ENCODE results near the gene FAM219B.
"Not testable (repeated sequence)": the region's sequence is repeated elsewhere in the genome, so short reads cannot be mapped to it uniquely, and the experiment has no call there.

FAM219B gene

DNA sequence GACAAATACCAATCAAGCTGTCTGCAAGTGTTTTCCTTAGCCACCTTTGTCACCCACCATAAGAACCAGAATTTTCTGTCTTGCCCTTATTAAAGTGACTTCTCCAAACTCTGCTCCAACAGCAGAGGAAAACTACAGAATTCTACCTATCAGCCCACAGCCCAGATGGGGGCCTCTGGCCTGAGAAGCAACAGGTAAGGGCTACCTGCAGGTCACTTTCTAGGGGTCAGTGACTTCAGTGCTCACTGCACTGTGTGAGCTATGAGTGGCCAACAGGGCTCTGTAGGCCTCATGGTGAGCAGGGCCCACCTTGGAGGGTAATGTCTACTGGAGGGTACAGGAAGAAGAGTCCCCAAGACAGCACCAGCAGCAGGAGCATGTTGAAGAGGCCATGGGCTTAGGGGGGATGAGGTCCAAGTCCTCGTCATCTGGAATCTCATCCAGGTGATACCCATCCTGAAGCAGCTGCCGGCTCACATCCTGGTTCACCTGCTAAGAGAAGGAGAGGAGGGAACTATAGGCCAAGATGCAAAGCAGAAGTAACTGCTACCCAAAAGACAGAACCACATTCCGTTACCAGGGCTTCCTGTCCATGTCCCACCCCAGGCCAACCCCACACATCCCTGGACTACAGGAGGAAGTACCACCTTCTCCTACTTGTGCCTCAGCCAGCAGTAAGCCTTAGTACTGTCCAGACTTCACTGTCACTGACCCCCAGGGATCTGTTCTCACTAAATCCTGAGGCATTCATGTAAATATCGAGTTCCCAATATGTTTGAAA is 4.2 kb downstream of the FAM219B start:
- DNase-seq: no peak

DNA sequence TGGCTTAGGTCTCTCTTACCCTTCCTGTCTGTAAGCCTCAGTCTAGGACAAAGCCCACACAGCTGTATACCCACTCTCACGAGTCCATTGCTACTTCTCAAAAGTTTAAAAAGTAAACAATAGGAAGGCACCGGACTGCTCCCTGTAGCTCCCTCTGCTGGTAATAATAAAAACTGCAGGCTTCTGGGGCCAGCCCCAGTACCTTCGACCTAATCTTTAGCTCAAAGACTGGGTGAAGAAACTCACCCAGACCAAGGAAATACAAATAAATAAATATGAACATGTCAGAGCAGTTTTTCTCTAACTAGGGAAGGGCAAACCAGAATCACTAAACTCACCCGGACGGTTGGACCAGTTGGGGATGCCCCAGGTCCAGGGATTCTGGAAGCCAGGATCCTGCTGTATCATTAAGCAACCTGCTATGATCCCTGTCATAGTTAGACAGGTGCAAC is 5.0 kb downstream of the FAM219B start:
- peak; percentile 70 to 82 (median 74) for DNase-seq

DNA sequence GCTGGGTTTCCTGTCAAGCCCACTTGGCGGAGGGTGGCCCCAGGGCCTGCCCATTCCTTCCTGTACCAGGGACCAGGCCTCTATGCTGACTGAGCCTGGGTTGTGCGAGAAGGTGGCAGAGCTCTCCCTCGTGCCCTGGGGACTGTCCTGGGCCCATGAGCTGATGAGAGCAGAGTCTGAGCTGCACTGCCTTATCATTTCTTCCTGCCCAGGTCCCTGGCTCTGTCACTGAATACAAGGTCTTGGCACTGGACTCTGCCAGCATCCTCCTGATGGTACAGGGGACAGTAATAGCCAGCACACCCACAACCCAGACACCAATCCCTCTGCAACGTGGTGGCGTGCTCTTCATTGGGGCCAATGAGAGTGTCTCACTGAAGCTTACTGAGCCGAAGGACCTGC is 9.3 kb downstream of the FAM219B start:
- DNase-seq: no peak

DNA sequence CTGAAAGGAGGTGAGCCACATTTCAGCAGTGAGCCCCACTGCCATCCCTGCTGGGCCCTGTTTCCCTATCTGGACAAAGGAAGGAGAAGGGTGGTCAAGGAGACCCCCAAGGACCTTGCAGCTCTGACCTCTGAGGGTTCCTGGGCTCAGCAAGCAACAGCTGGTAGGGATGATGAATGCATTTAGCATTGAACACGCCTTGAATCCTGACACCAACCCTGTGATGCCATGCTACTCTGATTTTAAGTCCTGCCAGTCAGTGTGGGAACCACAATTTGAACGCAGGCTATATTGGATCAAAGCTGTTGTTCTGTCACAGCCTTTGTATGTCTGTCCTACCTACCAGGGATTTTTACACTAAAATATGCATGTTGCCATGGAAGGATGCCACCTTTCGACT is 10.3 kb downstream of the FAM219B start:
- DNase-seq: no peak

DNA sequence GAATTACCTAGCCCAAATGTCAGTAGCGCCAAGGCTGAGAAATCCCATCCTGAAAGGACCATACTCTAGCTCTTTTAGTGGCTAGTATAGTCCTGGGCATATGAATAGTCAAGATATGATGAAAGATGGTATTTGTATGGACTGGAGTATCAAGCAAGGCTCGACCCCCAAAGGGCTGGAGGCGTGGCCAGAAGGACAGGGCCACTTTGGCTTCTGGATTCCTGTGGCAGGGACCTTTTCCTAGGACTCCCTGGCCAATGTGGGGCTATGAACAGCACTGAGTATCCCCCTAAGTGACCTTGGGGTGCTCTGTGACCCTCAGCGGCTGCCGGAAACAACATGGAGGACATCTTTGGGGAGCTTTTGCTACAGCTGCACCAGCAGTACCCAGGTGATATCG is 10.8 kb downstream of the FAM219B start:
- DNase-seq: no peak

DNA sequence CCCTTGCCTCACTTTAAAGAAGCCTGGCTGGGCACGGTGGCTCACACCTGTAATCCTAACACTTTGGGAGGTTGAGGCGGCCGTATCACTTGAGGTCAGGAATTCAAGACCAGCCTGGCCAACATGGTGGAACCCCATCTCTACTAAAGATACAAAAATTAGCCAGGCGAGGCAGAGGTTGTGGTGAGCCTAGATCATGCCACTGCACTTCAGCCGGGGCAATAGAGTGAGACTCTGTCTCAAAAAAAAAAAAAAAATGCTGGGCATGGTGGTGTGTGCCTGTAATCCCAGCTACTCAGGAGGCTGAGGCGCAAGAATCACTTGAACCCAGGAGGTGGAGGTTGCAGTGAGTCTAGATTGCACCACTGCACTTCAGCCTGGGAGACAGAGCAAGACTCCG is 12.3 kb downstream of the FAM219B start:
- not testable (repeated sequence) for DNase-seq

DNA sequence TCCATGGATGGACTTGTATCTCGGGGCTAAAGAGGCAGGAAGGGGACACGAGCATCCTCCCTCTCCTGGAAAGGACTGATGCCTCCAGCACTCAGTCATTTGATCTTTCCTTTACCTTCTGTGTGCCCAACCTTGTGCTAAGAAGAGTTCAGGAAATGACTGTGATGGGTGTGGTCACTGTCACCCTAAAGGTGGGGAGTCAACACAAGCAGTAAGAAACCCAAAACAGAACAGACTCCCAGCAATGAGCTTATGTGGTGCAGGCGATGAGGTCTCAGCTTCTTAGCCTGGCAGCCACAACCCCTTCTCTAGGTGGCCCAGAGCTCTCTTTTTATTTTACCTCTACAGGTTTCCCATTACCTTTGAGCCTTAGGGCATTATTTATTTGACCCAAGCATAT is 13.0 kb downstream of the FAM219B start:
- no peak for DNase-seq

DNA sequence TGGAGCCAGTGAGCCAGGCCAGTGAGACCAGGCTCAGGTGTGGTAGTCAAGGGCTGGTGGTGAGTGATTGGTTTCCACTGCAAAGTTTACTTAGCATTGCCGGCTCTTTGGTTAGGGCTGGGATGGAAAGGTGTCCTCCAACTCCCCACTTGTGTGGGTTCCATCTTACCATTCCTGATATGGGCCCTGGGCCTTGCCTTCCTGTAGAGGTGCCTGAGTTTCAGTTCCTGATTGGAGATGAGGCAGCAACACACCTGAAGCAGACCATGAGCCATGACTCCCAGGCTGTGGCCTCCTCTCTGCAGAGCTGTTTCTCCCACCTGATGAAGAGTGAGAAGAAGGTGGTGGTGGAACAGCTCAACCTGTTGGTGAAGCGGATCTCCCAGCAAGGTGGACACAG is 13.7 kb downstream of the FAM219B start:
- DNase-seq: no peak

DNA sequence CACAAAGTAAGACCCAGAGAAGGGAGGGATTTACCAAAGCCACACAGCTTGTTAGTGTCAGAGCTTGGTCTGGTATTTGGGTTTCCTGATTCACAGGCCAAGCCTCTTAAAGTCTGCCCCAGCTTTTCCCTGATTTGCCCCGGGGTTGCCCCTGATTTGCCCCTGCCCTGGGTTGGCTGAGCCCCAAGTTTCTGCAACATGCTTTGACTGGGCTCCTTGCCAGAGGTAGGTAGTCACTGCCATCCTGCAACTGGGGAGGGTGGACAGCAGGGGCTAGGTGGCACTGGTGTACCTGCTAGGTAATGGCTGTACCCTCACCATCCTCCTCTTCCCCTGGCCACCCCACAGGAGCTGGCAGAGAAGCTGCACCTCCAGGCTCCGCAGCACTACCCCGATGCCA is 14.3 kb downstream of the FAM219B start:
- peak in 2 of 3 donors; percentile 16 to 39 for DNase-seq

DNA sequence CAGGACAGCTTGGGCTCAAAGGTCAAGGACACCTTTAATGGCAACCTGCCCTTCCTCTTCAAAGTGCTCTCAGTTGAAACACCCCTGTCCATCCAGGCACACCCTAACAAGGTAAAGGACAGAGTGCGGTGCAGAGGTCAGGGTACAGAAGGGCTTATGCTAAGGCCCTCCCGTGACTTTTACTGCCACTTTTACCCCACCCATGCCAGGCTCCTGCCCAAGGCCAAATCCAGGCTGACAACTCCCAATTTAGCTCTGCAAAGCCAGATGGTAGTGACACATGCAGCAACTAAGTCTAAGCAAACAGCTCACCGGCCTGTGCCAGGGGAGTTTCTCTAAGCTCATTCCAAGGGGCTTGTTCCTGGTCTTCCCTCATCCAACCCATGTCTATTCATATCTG is 15.2 kb downstream of the FAM219B start:
- DNase-seq: no peak

DNA sequence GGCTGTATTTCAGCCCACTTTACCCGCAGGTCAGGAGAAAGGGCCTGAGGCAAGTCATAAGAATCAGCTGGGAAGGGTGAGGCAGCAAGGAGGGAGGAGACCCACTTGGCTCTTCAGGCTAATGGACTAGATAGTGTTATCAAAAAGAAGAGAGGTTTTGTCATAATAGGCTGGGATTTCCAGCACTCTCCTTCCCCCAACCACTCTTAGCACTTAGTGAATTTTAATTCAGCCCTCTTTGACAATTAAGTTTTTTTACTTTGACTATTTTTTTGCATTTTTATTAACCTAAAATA is 16.0 kb downstream of the FAM219B start:
- no peak for DNase-seq

DNA sequence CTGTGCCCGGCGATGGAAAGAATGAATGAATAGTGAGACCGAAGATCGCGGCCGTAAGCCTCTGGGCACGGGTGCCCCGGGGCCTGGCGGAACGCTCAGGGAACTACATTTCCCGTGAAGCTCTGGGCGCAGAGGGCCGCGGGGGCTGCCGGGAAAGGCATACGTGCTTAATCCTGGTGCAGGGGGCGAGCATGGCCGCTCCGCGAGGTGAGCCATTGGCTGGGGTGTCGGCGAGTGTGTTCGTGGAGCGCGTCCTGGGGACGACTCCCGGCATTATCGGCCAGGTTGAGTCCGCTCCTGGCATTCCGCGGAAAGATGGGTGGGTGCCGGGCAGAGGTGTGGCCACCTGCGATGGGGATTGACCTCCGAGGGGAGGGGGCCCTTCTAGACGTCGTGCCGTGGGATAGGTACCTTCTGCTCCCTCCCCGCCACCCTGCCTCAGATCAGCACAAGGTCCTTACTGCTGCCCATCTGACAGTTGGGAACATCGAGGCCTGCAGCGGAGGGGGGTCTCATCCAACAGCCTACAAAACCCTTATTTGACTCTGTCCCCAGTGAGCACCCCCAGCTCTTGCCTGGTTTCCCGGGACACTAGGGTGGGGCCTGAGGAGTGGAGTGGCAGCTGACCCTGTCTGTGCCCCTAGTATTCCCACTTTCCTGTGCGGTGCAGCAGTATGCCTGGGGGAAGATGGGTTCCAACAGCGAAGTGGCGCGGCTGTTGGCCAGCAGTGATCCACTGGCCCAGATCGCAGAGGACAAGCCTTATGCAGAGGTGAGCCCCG is 16.6 kb downstream of the FAM219B start, which contains the start of gene MPI:
Gene MPI, plus strand, starts transcription at position 160 of the 782 bp plus-strand sequence. Its CDS starts 32 bp downstream, at position 192.
- peak; percentile 85 to 93 (median 90) for DNase-seq

DNA sequence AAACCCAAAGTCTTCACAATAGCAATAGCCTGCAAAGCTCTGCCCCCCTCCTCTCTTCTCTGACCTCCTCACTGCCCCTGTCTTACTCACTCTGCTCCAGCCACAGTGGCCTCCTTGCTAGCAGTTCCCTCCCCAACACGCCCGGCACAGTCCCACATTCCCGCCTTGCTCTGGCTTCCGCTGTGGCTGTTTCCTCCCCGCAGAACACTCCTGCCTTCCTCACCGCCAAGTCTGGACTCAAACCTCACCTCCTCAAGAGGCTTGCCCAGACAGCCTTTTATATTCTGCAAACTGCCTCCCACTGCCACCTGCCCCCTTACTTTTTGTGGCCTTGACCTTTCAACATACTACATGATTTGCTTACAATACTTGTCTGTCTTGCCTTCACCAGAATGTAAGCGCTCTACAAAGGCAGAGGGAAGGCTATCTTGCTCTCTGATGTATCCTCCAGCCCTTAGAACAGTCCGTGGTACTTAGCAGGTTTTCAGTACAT is 17.2 kb downstream of the FAM219B start:
- peak; percentile 59 to 68 (median 60) for DNase-seq

DNA sequence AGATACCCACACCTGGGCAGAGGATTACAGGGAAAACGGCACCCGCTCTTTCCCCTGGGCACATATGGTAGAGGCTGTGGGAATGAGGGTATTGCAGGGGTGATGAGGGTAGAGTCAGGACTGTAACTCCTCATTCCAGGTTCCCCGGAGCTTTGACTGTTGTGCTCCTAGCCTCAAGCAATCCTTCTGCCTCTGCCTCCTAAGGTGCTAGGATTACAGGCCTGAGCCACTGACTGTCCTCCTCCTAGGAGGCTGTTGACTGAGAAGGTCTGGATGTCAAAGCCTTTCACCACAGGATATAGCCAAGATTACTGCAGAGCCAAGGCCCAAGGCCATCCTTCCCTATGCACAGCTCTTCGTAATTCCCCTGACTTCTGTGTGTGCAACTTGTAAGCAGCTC is 17.9 kb downstream of the FAM219B start:
- no peak for DNase-seq

DNA sequence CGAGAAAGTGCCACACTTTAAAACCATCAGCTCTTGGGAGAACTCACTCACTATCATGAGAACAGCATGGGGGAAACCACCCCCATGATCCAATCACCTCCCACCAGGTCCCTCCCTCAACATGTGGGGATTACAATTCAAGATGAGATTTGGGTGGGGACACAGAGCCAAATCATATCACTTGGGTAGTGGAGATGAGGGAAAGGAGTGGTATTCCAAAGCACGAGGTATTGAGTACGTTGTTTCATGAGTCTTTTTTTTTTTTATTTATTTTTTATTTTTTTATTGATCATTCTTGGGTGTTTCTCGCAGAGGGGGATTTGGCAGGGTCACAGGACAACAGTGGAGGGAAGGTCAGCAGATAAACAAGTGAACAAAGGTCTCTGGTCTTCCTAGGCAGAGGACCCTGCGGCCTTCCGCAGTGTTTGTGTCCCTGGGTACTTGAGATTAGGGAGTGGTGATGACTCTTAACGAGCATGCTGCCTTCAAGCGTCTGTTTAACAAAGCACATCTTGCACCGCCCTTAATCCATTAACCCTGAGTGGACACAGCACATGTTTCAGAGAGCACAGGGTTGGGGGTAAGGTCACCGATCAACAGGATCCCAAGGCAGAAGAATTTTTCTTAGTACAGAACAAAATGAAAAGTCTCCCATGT is 19.0 kb downstream of the FAM219B start:
- not testable (repeated sequence) for DNase-seq

DNA sequence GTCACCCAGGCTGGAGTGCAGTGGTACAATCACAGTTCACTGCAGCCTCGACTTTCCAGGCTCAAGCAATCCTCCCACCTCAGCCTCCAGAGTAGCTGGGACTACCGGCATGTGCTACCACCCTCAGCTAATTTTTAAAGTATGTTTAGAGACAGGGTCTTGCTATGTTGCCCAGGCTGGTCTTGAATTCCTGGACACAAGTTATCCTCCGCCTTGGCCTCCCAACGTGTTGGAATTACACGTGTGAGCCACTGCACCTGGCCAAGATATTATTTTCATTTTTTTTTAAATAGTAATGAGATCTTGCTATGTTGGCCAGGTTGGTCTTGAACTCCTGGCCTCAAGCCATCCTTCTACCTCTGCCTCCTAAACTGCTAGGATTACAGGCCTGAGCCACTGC is 21.2 kb downstream of the FAM219B start:
- DNase-seq: no peak

DNA sequence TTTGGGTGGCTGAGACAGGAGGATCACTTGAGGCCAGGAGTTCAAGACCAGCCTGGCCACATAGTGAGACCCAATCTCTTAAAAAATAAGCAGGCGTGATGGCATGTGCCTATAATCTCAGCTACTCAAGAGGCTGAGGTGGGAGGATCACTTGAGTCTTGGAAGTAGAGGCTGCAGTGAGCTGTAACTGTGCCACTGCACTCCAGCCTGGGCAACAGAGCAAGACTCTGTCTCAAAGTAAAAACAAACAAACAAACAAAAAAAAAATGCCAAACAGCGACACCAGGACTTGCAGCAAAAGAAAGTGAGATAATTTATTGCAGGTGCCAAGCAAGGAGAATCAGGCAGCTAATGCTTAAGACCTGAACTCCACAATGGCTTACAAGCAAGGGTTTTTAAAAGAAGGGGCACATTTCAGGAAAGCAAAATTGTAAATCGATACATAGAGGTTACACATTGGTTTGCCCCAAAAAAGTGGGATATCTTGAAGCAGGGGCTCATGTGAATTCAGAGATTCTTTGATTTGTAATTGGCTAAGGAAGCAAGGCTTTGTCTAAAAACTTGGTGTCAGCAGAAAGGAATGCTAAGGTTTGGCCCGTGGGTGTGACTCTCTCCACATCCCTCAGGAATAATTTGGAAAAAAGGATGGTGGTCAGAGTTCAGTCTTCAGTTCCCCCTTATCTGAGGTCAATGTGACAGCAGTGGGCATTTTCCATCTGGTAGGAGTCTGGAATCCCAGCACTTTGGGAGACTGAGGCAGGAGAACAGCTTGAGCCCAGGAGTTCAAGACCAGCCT is 22.0 kb downstream of the FAM219B start:
- DNase-seq: no peak

DNA sequence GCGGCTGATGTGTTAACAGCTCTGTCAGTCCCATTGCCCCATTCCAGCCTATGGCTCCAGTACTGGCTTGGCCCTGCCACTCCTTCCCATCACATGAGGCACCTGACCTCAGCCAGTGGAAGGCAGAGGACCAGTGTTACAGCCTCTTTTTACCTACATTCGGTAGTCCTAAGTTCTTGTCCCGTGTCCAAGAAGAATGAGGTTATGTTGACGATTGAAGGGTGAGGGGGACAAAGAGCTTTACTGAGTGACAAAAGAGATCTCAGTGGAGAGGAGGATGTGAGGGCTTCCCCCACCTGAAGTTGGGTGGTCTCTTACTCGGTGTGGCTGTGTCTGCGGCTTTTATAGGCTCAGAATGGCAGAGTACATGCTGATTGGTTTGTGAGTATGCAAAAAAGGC is 24.1 kb downstream of the FAM219B start:
- no peak for DNase-seq

DNA sequence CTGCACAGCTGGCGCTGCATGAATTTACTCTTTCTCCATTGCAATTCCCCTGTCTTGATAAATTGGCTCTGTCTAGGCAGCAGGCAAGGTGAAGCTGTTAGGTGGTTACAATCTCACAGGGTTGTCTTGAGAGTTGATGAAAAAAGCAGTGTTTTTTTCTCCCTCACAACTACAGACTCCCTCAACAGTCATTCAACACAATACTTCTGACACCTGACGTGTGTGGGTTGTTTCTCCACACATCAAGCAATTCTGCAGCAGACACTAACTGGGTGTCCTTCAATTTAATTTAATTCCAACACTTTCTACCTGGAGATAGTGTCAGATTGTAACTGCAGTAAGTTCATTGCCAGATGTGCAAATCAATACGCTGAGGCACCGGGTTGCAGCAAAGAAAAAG is 28.4 kb downstream of the FAM219B start:
- no peak for DNase-seq

DNA sequence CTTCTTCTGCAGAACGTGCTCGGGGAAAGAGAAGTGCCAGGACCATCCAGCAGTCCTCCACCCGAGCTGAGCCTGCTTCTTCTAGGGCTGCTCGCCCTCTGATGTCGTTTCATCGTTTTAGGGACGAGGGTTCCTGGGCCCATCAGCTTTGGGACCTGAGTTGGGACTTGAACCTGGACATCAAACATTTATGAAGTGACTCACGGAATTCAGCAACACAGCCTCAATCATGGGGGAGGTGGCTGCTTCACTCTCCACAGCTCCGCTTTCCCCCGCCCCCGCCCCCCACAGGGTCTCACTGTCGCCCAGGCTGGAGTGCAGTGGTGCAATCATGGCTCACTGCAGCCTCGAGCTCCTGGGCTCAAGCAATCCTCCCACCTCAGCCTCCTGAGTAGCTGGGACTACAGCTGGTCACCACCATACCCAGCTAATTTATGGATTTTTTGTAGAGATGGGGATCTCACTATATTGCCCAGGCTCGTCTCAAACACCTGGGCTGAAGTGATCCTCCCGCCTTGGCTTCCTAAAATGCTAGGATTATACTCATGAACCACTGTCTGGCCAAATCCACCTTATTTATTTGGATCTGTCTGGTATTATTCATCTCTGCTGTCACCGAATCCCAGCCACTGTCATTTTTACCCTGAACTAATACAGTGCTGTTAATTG is 32.8 kb downstream of the FAM219B start:
- peak; percentile 26 to 35 (median 29) for DNase-seq

DNA sequence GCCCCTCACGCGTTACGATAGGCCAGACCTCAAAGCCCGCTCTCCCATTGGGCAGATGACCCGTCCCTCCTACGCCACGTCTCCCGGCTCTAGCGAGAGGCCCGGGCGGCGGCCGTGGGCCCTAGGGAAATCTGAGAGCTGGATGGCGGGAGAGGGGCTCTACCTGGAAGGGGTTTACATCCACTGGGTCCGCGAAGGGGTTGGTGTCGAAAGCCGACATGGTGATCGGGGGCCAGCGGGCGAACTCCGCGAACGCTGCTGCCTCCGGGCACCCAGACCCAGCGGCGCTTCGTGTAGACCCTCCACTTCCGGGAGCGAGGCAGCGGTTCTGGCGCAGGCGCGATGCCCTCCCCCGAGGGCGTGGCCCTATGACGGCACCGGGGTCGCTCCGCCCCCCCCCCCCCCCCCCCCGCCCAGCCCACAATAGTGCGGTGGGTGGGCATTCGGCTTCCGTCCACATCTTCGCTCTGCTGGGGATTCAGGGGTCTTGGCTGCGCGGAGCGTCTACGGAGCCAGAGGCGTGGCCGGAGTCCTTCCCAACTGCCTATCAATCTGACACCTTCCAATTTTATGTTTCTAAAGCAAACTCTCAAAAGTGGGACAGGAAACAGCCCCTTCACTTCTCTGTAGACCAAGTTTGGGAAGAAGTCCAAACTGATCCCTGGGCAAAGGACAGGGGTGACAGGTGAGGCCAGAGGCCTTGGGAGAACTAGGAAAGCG is 33.5 kb downstream of the FAM219B start, which contains the start of gene SCAMP2:
Gene SCAMP2, minus strand, starts transcription at position 330 of the 720 bp plus-strand sequence. Its CDS starts 110 bp downstream, at position 220.
- peak; percentile 95 to 96 (median 96) for DNase-seq

Data from suppressor macrophage treated with lipopolysaccharide for 1 hour (primary cell).